K562 (cell line): ENCODE data around the gene NOD2. TPM values are rescaled to one million over a fixed set of nuclear protein-coding genes. Genes with fewer than 3 reads are reported as not detected.

ENCODE experiments used
- ATAC-seq: fragments of 200-7000 bp; cut with Tn5 transposase; 3 replicates; pipeline ENCODE4 v1.9.1; 2020; ENCODE audit warnings: moderate library complexity
- BruUV-seq: library from RNA; stranded (reverse); fragments of 400-500 nt; replicated peaks from 2 replicates; lab custom pipeline; 2021; lab: Mats Ljungman, UMichigan
- CTCF ChIA-PET: fragments of 300-600 bp; formaldehyde crosslinking; extraction: SDS; loops from one replicate; lab custom pipeline; 2021; ENCODE audit warnings: low intra/inter-chr PET ratio; lab: Yijun Ruan, JAX
- POLR2A ChIA-PET: fragments of 300-600, 350-650 bp; sonication (Branson Sonifier 250); formaldehyde crosslinking; extraction: SDS; loops from one replicate; lab custom pipeline; 2021; ENCODE audit warnings: antibody characterized with exemption, inconsistent platforms; lab: Yijun Ruan, JAX
- DNase-seq, 4 experiments: peaks; one replicate each; pipeline versions ENCODE4 v3.0.0 to v3.0.0-alpha.2; 2011 to 2018; ENCODE audit warnings: low spot score in 3 of 4, mixed read lengths in 3 of 4; ENCODE audit errors: extremely low read depth in 1 of 4
- FAIRE-seq: peaks from 2 replicates; lab custom pipeline; 2011; peaks lifted over from hg19 to GRCh38; lab: Jason Lieb, UNC
- H2AFZ ChIP-seq: 2 replicates; pipeline ENCODE4 v1.6.0; 2011; ENCODE audit warnings: low read depth, low read length, control low read depth, inconsistent platforms
- H3K27ac ChIP-seq: fragments of 200-600 bp; 3 replicates; pipeline ENCODE4 v1.8.0; 2011; ENCODE audit warnings: low read depth, mild to moderate bottlenecking, control low read depth, inconsistent platforms, low read length, moderate library complexity, mixed read lengths; ENCODE audit errors: extremely low read depth
- H3K27me3 ChIP-seq, 2 experiments: fragments of 300-600 bp in 1 of 2; 2 replicates in 1 of 2; 3 replicates in 1 of 2; pipeline versions ENCODE4 v1.6.0 to v1.8.0; 2011; ENCODE audit warnings: inconsistent platforms in 2 of 2, low read length in 2 of 2, mild to moderate bottlenecking in 1 of 2, mixed read lengths in 1 of 2, moderate library complexity in 1 of 2; ENCODE audit not compliant: control insufficient read depth in 2 of 2, insufficient read depth in 2 of 2
- H3K36me3 ChIP-seq: fragments of 300-600 bp; 3 replicates; pipeline ENCODE4 v1.8.0; 2011; ENCODE audit warnings: mild to moderate bottlenecking, low read length, inconsistent platforms; ENCODE audit not compliant: control insufficient read depth, insufficient read depth
- H3K4me1 ChIP-seq, 2 experiments: fragments of 200-600 bp in 1 of 2; replicated peaks in 1 of 2; 2 replicates in 1 of 2; 3 replicates in 1 of 2; pipeline versions ENCODE4 v1.5.1 to v1.8.0; 2011; ENCODE audit warnings: inconsistent platforms in 2 of 2, low read length in 2 of 2, mild to moderate bottlenecking in 1 of 2, mixed read lengths in 1 of 2, moderate library complexity in 1 of 2; ENCODE audit not compliant: control insufficient read depth in 2 of 2, insufficient read depth in 2 of 2
- H3K4me2 ChIP-seq: 2 replicates; pipeline ENCODE4 v1.6.1; 2011; ENCODE audit warnings: low read length, control low read depth, inconsistent platforms, mixed read lengths; ENCODE audit not compliant: insufficient read depth
- H3K4me3 ChIP-seq: fragments of 200-600 bp; sonication (generic), shearing (Covaris generic); 2 replicates; pipeline ENCODE4 v1.5.1; 2016; ENCODE audit warnings: control low read depth, inconsistent platforms
- H3K79me2 ChIP-seq: fragments of 200-600 bp; 3 replicates; pipeline ENCODE4 v1.8.0; 2011; ENCODE audit warnings: low read length, inconsistent platforms; ENCODE audit not compliant: control insufficient read depth, insufficient read depth
- H3K9ac ChIP-seq, 2 experiments: 2 replicates each; pipeline versions ENCODE4 v1.6.0 to v1.6.1; 2011; ENCODE audit warnings: low read depth in 2 of 2, low read length in 2 of 2, control low read depth in 1 of 2, inconsistent platforms in 1 of 2, mild to moderate bottlenecking in 1 of 2, mixed read lengths in 1 of 2; ENCODE audit not compliant: insufficient read depth in 1 of 2
- H3K9me1 ChIP-seq: one replicate; pipeline ENCODE4 v1.6.0; 2011; ENCODE audit warnings: inconsistent platforms, mild to moderate bottlenecking, low read length, moderate library complexity; ENCODE audit not compliant: control insufficient read depth, insufficient read depth
- H3K9me3 ChIP-seq: replicated peaks from 2 replicates; pipeline ENCODE4 v1.5.1; 2011; ENCODE audit warnings: low read depth, low read length, inconsistent platforms; ENCODE audit not compliant: control insufficient read depth, insufficient read depth
- H4K20me1 ChIP-seq: replicated peaks from 2 replicates; pipeline ENCODE4 v1.6.1; 2011; ENCODE audit warnings: low read length, inconsistent platforms, mixed read lengths; ENCODE audit not compliant: control insufficient read depth, insufficient read depth
- ATF4 ChIP-seq: fragments of 450-650 bp; formaldehyde crosslinking; IDR thresholded peaks from 2 replicates; pipeline ENCODE4 v1.4.0; 2022; ENCODE audit warnings: mild to moderate bottlenecking, moderate library complexity
- CBX8 ChIP-seq: fragments of 200-600 bp; sonication (generic); IDR thresholded peaks from 2 replicates; pipeline ENCODE4 v1.6.1; 2012; ENCODE audit warnings: borderline replicate concordance, mixed run types, low read depth, mild to moderate bottlenecking, moderate library complexity, mixed read lengths, low read length, control low read depth, inconsistent platforms; ENCODE audit not compliant: poor library complexity, severe bottlenecking; ENCODE audit errors: extremely low read depth
- E2F8 ChIP-seq: fragments of 450-650 bp; IDR thresholded peaks from 2 replicates; pipeline ENCODE4 v1.7.1; 2018; ENCODE audit warnings: mild to moderate bottlenecking, low read depth; ENCODE audit not compliant: partially characterized antibody
- EHMT2 ChIP-seq: fragments of 450-650 bp; IDR thresholded peaks from 2 replicates; pipeline ENCODE4 v1.6.1; 2018; ENCODE audit warnings: antibody characterized with exemption
- GATA2 ChIP-seq: sonication (generic); formaldehyde crosslinking; IDR thresholded peaks from 2 replicates; pipeline ENCODE4 v1.4.0; 2020; ENCODE audit warnings: mild to moderate bottlenecking, missing genetic modification reagents
- GTF2E2 ChIP-seq: fragments of 200-800 bp; sonication (Bioruptor generic); IDR thresholded peaks from 2 replicates; pipeline ENCODE4 v1.6.1; 2016; ENCODE audit warnings: missing genetic modification characterization, missing compliant biosample characterization
- KDM1A ChIP-seq, 2 experiments: fragments of 450-650 bp; IDR thresholded peaks; 2 replicates each; pipeline ENCODE4 v1.6.1; 2016; ENCODE audit warnings: mild to moderate bottlenecking in 2 of 2
- KLF10 ChIP-seq: fragments of 250-450 bp; sonication (Bioruptor Pico); IDR thresholded peaks from 2 replicates; pipeline ENCODE4 v1.6.1; 2021; ENCODE audit warnings: matching md5 sums
- RBM22 ChIP-seq: fragments of 200-400 bp; formaldehyde crosslinking; IDR thresholded peaks from 2 replicates; pipeline ENCODE4 v1.6.1; 2018; ENCODE audit warnings: low read length, low read depth; ENCODE audit not compliant: poor library complexity, severe bottlenecking
- SIN3B ChIP-seq: fragments of 450-650 bp; IDR thresholded peaks from 2 replicates; pipeline ENCODE4 v1.6.1; 2017; ENCODE audit warnings: low read depth, mild to moderate bottlenecking, moderate library complexity
- SP2 ChIP-seq: IDR thresholded peaks from 2 replicates; pipeline ENCODE4 v1.6.1; 2011; ENCODE audit warnings: mild to moderate bottlenecking, low read depth, low read length, moderate library complexity; ENCODE audit not compliant: poor library complexity, severe bottlenecking; ENCODE audit errors: extremely low read depth
- TAF9B ChIP-seq: fragments of 450-650 bp; IDR thresholded peaks from 2 replicates; pipeline ENCODE4 v1.6.1; 2018; ENCODE audit warnings: mild to moderate bottlenecking; ENCODE audit not compliant: partially characterized antibody
- TOE1 ChIP-seq, 2 experiments: fragments of 450-650 bp in 1 of 2; sonication (generic) in 1 of 2; formaldehyde crosslinking in 1 of 2; IDR thresholded peaks; 2 replicates each; pipeline versions ENCODE4 v1.7.1 to v1.8.0; 2016 to 2022; ENCODE audit warnings: borderline replicate concordance in 2 of 2, mild to moderate bottlenecking in 2 of 2, antibody characterized with exemption in 1 of 2, inconsistent platforms in 1 of 2, low read depth in 1 of 2, missing genetic modification reagents in 1 of 2, moderate library complexity in 1 of 2
- ZBED1 ChIP-seq: IDR thresholded peaks from 2 replicates; pipeline ENCODE4 v1.6.1; 2014
- ZC3H4 ChIP-seq: sonication (generic); formaldehyde crosslinking; IDR thresholded peaks from 2 replicates; pipeline ENCODE4 v1.9.0; 2021; ENCODE audit warnings: missing genetic modification reagents, borderline replicate concordance
- ZNF133 ChIP-seq: fragments of 250-450 bp; sonication (Bioruptor Pico); IDR thresholded peaks from 2 replicates; pipeline ENCODE4 v1.4.0; 2020; ENCODE audit warnings: mild to moderate bottlenecking
- ZNF79 ChIP-seq: fragments of 250-450 bp; sonication (Bioruptor Pico); IDR thresholded peaks from 2 replicates; pipeline ENCODE4 v1.4.0; 2020; ENCODE audit warnings: low read depth, mild to moderate bottlenecking, moderate library complexity
- WGBS: fragments of 100-300 bp; shearing (Covaris generic); methylation state at CpG from one replicate; pipeline ENCODE4 v1.1.6; 2016; ENCODE audit warnings: low coverage, mixed read lengths; ENCODE audit not compliant: insufficient coverage; ENCODE audit errors: missing lambda C conversion rate; 5-methylcytosine and 5-hydroxymethylcytosine counted together
- in situ Hi-C: fragments of 300-500 bp; cut with MboI; formaldehyde crosslinking; loops from 4 replicates; pipeline ENCODE4 v1.15.0; 2018; ENCODE audit warnings: inconsistent platforms, mixed read lengths
- intact Hi-C: fragments of 100-400 bp; cut with micrococcal nuclease; formaldehyde crosslinking; loops from 2 replicates; pipeline ENCODE4 v1.14.2; 2022
- polyA plus RNA-seq, 8 experiments: library from polyadenylated mRNA; depleted of rRNA in 4 of 8; stranded (reverse) in 5 of 8; unstranded in 3 of 8; fragments of >200 nt; fragmentation: Nextera tagmentation in 2 of 8; fragmentation: Illumina TruSeq in 1 of 8; extraction: Ambion mirVana in 2 of 8; extraction: Trizol in 1 of 8; gene quantifications; 2 replicates each; pipeline versions ENCODE4 v1.2.1 to v1.2.3, GENCODE V29; 2011 to 2014; ENCODE audit warnings: inconsistent platforms in 1 of 8, missing spikeins in 1 of 8
- total RNA-seq, 7 experiments: library from RNA; depleted of rRNA in 6 of 7; stranded (reverse); fragments of >200 nt in 6 of 7; fragmentation: Illumina TruSeq in 2 of 7; extraction: Trizol in 2 of 7; gene quantifications; 2 replicates each; pipeline versions ENCODE4 v1.2.1 to v1.2.3, GENCODE V29; 2011 to 2021; ENCODE audit warnings: low replicate concordance in 1 of 7

The NOD2 gene
- total and polyA plus RNA-seq, 9 of the 15 experiments (the other 6 are each of a cell fraction or from before 2014, with no cell fraction given), result 0.04 TPM; not detected in 8

GRCh38 chr16:50684823-50685461, 8.5 kb upstream of the NOD2 start:
- ATAC-seq (no peak), DNase-seq (no peak), FAIRE-seq (no peak)
- intact Hi-C loops (no loop called here), in situ Hi-C loops (no loop called here)
- ChIA-PET CTCF (no interaction called here), POLR2A (interaction anchor here (0.5 kb wide), 1 partner anchor 224 kb away, joined by 3 read pairs; no protein-coding TSS in a partner anchor)
- peaks cover 8 to 33% of the 10 kb centered on the region in 2 experiments; a peak in 3 of 5 replicates for H3K27me3 ChIP-seq
- no peaks in the 10 kb centered on the region for H3K9me1 ChIP-seq
- H3K9me3 ChIP-seq, result no peaks in the 10 kb centered on the region
- H4K20me1 ChIP-seq, result no peaks in the 10 kb centered on the region
- 5% methylated on average over 11 of the region's 11 CpGs for WGBS
- H3K4me2 ChIP-seq, result no peak overlapping the region
- no peak overlapping the region for H3K4me3 ChIP-seq
- H3K79me2 ChIP-seq, result no peaks in the 10 kb centered on the region
- H2AFZ ChIP-seq, result no peak overlapping the region
- H3K27ac ChIP-seq, result no peak overlapping the region
- no peak for TF ChIP-seq ZNF133 (CRISPR knock-in tag)
- no peak for TF ChIP-seq TOE1 (IDR thresholded peaks at IDR 0.05; ENCODE audit: borderline replicate concordance)
- no peak for TF ChIP-seq TOE1 (CRISPR knock-in tag; IDR thresholded peaks at IDR 0.05; ENCODE audit: borderline replicate concordance, low read depth)
- no peak for TF ChIP-seq SP2
- TF ChIP-seq SIN3B, result no peak
- no peak for TF ChIP-seq ZC3H4 (CRISPR knock-in tag)
- no peak for TF ChIP-seq KDM1A (IDR thresholded peaks at IDR 0.05)
- TF ChIP-seq ZBED1, result no peak
- no peak for TF ChIP-seq ATF4 (CRISPR knock-in tag)
- TF ChIP-seq RBM22, result no peak
- TF ChIP-seq E2F8, result no peak
- no peak for TF ChIP-seq GTF2E2 (tag)
- TF ChIP-seq GATA2, result no peak
- TF ChIP-seq CBX8, result no peak
- no peak for TF ChIP-seq TAF9B
- no peak for TF ChIP-seq ZNF79
- TF ChIP-seq EHMT2, result no peak
- no peak for TF ChIP-seq KLF10 (CRISPR knock-in tag)
- H3K4me1 ChIP-seq, result no peaks in the 10 kb centered on the region
- no peaks in the 10 kb centered on the region for H3K36me3 ChIP-seq
- BruUV-seq, result no TSS peak
- H3K9ac ChIP-seq, result no peak overlapping the region
